Posterior vena cava (tissue), 2 donors: ENCODE results near the gene TIPRL. TPM values are rescaled to one million over a fixed set of nuclear protein-coding genes. Genes with fewer than 3 reads are reported as not detected.
"Not testable (repeated sequence)": the region's sequence is repeated elsewhere in the genome, so short reads cannot be mapped to it uniquely, and the experiment has no call there.

Source experiments
- DNase-seq: peaks from one replicate; pipeline ENCODE4 v3.0.0-alpha.2; 2020; ENCODE audit warnings: low spot score
- intact Hi-C, 2 donors: fragments of 100-400 bp; cut with DNase I; formaldehyde crosslinking; loops; one replicate each; pipeline versions ENCODE4 v1.14.1 to v1.14.2; 2022 to 2023
- total RNA-seq, 2 donors: library from RNA; stranded (reverse); fragmentation: NEBNext Ultra II Directional; extraction: Animal tissue kit (Norgen Biotek cat#: 25700); gene quantifications; one replicate each; pipeline ENCODE4 v1.2.1, GENCODE V29; 2021
- donor health status: DM: yes; HTN: yes; CAD: no.
- donor health status: DM: yes; HTN: yes; CAD: no.

TIPRL gene
- total RNA-seq, 2 donors from 2014 or later: 29.2 to 32.7 TPM

DNA sequence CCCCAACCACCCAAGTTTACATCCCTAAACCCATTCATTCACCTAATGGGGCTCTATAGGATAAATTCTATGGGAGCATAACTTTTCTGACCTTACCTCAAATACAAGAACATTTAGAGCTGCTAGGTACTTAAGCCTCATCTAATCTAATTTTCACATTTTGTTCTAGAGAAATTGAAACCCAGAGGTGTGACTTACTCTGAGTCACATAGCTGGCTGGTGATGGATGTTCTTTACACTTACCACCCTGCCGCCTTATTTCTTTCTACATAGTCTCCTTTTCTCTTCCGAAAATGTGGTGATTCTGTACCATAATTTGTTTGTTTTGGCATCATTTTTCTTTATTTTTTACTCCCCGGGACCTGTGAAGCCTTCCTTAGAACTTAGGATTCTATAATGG, 20.3 kb downstream of the TIPRL start:
- no peak for DNase-seq
- intact Hi-C loops: no loop called here

- intact Hi-C loops: loop anchor here in 1 of 2 donors (1.0 kb wide), 1 partner anchor 51 kb away; no protein-coding TSS in a partner anchor
Observed at GRCh38 chr1:168202941-168203654, 24.3 kb downstream of the TIPRL start.

DNA sequence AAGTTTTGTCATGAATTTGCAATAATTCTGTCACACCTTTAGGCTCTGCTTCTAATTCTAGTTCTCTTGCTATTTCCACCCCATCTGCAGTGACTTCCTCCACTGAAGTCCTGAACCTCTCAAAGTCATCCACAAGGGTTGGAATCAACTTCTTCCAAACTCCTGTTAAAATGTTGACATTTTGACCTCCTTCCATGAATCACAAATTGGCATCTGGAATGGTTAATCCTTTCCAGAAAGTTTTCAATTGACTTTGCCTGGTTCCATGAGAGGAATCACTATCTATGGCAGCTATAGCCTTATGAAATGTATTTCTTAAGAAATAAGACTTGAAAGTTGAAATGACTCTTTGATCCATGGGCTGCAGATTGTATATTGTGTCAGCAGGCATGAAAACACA, 27.3 kb downstream of the TIPRL start:
- intact Hi-C loops: no loop called here
- DNase-seq: no peak

More at GRCh38 chr1:168202941-168203654, 24.3 kb downstream of the TIPRL start:
- no peak for DNase-seq

DNA sequence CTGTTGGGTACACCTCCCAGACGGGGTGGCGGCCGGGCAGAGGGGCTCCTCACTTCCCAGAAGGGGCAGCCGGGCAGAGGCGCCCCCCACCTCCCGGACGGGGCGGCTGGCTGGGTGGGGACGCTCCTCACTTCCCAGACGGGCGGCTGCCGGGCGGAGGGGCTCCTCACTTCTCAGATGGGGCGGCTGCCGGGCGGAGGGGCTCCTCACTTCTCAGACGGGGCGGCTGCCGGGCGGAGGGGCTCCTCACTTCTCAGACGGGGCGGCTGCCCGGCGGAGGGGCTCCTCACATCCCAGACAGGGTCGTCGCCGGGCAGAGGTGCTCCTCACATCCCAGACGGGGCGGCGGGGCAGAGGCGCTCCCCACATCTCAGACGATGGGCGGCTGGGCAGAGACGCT, 28.9 kb downstream of the TIPRL start:
- intact Hi-C loops: not testable (repeated sequence)

DNA sequence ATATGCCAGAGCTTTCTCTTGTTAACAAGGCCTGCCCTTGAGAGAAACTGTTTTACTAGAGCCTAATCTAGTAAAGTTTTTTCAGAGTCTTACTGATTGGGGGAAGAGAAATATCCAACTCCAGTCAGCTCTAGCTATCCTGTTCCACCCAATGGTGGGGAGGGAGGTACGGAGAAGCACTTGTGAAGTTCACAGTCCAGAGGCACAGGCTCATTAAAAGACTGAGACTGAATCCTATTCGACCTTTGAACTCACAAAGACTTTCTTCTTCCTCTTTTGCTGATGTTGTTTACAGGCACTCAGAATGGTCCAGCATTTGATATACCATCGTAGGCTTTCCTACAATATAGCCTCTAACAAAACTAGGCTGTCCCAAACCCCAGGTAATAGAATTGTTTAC, 31.6 kb downstream of the TIPRL start:
- DNase-seq: no peak
- intact Hi-C loops: no loop called here

More for the DNA sequence above, 28.9 kb downstream of the TIPRL start:
- not testable (repeated sequence) for DNase-seq

GRCh38 chr1:168213349-168213748, 34.6 kb downstream of the TIPRL start:
- intact Hi-C loops: no loop called here
- no peak for DNase-seq

DNA sequence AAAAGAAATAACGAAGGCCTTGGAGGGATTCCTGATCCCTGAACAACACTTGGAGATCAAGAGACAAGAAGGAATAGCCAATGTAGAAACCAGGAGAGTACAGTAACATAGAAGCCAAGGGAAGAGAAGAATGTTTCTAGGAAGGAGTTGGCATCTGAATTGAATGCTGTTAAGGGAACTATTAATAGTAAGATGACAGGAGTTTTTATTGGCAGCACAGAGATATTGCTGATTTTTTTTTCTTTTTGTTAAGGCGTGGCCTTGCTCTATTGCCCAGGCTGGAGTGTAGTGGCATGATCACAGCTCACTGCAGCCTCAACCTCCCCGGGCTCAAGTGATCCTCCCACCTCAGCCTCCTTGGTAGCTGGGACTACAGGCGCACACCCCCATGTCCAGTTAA, 37.4 kb downstream of the TIPRL start:
- intact Hi-C loops: no loop called here
- no peak for DNase-seq

- intact Hi-C loops: no loop called here
- DNase-seq: no peak
Observed at GRCh38 chr1:168217664-168218063, 38.9 kb downstream of the TIPRL start.

DNA sequence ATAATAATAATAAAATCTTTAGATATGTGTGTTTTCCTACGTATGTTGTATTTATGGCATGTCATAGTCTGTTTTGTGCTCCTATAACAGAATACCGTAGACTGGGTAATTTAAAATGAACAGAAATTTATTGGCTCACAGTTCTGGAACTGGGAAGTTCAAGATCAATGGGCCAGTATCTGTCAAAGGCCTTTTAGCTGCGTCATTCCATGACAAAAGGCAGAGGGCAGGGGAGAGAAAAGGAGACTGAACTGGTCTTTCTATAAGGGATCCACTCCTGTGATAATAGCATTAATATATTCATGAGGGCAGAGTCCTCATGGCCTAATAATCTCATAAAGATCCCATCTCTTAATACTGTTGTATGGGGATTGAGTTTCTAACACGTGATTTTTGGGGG, 39.9 kb downstream of the TIPRL start:
- no peak for DNase-seq
- intact Hi-C loops: no loop called here

GRCh38 chr1:168220470-168220871, 41.7 kb downstream of the TIPRL start:
- intact Hi-C loops: no loop called here
- DNase-seq: no peak

- no peak for DNase-seq
- intact Hi-C loops: no loop called here
Observed at GRCh38 chr1:168221275-168221674, 42.5 kb downstream of the TIPRL start.

DNA sequence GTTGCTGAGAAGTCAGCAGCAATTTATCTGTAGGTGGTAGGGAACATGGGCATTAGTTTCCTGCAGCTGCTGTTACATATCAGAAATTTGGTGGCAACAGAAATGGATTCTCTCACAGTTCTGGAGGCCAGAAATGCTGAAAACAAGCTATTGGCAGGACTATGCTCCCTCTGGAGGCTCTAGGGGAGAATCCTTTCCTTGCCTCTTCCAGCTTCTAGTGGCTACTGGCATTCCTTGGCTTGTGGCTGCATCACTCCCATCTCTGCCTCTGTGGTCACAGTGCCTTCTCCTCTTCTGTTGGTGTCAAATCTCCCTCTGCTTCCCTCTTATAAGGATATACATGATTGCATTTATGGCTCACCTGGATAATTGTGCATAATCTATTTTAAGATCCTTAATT, 44.5 kb downstream of the TIPRL start:
- intact Hi-C loops: no loop called here
- DNase-seq: no peak

DNA sequence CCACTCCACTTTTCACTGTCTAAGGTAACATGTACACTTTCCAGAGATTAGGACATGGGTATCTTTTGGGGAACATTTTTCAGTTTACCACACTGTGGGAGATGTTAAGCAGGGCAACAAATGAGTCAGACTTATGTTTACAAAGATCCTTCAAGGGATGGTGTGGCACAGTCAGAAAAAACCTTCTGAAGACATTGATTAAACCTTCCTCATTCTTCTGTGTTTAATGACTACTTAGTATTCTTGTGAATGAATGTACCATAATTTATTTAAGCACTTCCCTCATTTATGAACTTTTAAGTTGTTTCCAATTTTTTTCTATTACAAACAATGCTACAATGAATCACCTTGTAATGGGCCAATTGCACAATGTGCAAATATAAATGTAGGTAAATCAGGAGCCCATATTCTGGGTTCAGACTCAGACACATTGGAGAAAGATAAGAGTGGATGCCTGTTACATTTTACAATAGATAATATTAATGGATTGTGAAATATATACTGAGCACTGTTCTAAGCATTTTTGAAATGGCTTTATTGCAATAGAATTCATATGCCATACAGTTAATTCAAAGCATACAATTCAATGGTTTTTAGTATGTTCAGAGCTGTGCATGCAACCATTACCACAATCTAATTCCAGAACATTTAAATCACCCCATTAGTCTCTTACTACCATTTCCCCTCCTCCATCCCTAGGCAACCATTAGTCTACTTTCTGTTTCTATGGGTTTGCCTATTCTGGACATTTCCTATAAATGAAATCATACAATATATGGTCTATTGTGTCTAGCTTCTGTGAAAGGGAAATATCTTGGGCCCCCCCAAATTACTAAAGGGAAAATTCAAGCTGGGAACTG, 45.1 kb downstream of the TIPRL start:
- intact Hi-C loops: no loop called here

GRCh38 chr1:168224991-168225390, 46.2 kb downstream of the TIPRL start:
- DNase-seq: no peak
- intact Hi-C loops: no loop called here

More for the DNA sequence above, 45.1 kb downstream of the TIPRL start:
- no peak for DNase-seq

- intact Hi-C loops: no loop called here
- peak; percentile 93 for DNase-seq
Observed at GRCh38 chr1:168225476-168226190, 46.9 kb downstream of the TIPRL start, which contains the start of gene SFT2D2. Gene SFT2D2 (plus strand): TSS chr1:168226004. CDS start chr1:168226080, 76 bp downstream.

- intact Hi-C loops: no loop called here
Observed at GRCh38 chr1:168227620-168228019, 48.9 kb downstream of the TIPRL start.

GRCh38 chr1:168229893-168230292, 51.1 kb downstream of the TIPRL start:
- no peak for DNase-seq
- intact Hi-C loops: no loop called here

More at GRCh38 chr1:168227620-168228019, 48.9 kb downstream of the TIPRL start:
- no peak for DNase-seq

- DNase-seq: no peak
- intact Hi-C loops: no loop called here
Observed at GRCh38 chr1:168230709-168231108, 51.9 kb downstream of the TIPRL start.

GRCh38 chr1:168234846-168235547, 56.2 kb downstream of the TIPRL start:
- intact Hi-C loops: no loop called here

More at GRCh38 chr1:168234846-168235547, 56.2 kb downstream of the TIPRL start:
- DNase-seq: no peak
